ENCODE measurements around the gene LRBA. TPM values are rescaled to one million over a fixed set of nuclear protein-coding genes. Genes with fewer than 3 reads are reported as not detected.

LRBA gene
- total RNA-seq, 1 donor from 2014 or later, result 39.9 TPM

DNA sequence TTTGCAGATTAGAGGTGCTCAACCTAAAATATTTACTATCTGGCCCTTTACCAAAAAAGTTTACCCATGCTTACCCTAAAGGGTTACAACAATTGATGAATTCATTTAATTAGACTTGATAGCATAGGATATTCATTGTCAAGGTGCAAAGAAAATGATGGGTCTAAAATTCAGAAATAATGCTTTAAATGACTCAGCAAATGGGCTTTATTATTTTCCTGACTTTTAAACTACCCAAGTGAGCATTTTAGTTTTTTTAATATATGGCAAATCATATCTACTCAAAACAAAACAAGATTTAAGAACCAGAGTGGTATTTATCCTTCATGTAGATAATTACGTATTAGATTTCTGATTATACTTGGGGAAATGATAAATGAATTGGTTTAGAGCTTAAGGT, 701.1 kb downstream of the LRBA start:
- no peak for TF ChIP-seq CTCF (IDR thresholded peaks at IDR 0.05)
- intact Hi-C loops (cut with DNase I), result no loop called here
- H3K27ac ChIP-seq, result no peak overlapping the region

DNA sequence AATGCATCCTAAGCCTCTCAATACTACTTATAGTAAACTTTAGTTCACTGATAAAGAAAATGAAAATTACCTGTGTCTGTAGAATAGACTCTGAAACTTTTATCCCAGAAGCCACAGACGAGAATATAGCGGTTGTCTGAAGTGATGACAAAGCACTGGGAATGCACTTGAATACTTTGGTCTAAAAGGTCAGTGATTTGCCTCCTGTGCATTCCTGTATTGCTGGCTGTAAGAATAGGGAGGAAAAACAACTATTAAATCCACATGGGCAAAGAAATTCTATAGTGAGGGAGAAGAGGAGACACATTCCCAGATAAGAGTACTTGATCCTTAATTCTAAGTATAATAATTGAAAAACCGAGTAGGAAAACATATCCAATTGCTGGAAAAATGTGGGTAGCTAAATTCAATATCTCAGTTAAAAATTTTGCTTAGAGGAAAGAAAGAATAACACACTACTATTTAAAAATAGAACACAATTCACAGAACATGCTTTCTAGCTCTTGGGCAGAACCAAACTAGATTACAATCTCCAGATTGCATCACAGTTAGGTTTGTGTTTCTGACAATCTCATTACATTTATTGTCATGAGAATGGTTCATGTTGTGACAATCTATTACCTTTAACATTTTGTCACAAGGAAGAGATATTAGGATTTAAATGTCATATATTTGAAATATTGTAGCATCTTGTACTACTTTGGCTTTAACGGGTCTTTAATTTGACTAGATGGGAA, 704.8 kb downstream of the LRBA start:
- ATAC-seq (no peak), DNase-seq (no peak)
- intact Hi-C loops (cut with DNase I), result no loop called here
- peaks cover 5% of the 10 kb centered on the region for H3K4me1 ChIP-seq
- H3K9me3 ChIP-seq, result no peaks in the 10 kb centered on the region
- H3K36me3 ChIP-seq, result no peaks in the 10 kb centered on the region
- H3K27ac ChIP-seq, result no peak overlapping the region
- H3K4me3 ChIP-seq, result no peak overlapping the region
- no peak for TF ChIP-seq CTCF (IDR thresholded peaks at IDR 0.05)
- H3K27me3 ChIP-seq, result no peaks in the 10 kb centered on the region

More for the DNA sequence above, 701.1 kb downstream of the LRBA start:
- no peaks in the 10 kb centered on the region for H3K36me3 ChIP-seq
- H3K4me3 ChIP-seq, result no peak overlapping the region
- DNase-seq (no peak), ATAC-seq (no peak)
- no peaks in the 10 kb centered on the region for H3K4me1 ChIP-seq
- H3K9me3 ChIP-seq, result no peaks in the 10 kb centered on the region
- no peaks in the 10 kb centered on the region for H3K27me3 ChIP-seq

- H3K27ac ChIP-seq, result no peak overlapping the region
- DNase-seq (no peak), ATAC-seq (no peak)
- H3K4me3 ChIP-seq, result no peak overlapping the region
- peaks cover 5% of the 10 kb centered on the region for H3K4me1 ChIP-seq
- intact Hi-C loops (cut with DNase I), result no loop called here
- no peaks in the 10 kb centered on the region for H3K36me3 ChIP-seq
- no peaks in the 10 kb centered on the region for H3K27me3 ChIP-seq
- no peaks in the 10 kb centered on the region for H3K9me3 ChIP-seq
- TF ChIP-seq CTCF (IDR thresholded peaks at IDR 0.05), result no peak
These were observed 706.1 kb downstream of the LRBA start for GRCh38 chr4:150308824-150309472.

- no peak overlapping the region for H3K27ac ChIP-seq
- no peak for TF ChIP-seq CTCF (IDR thresholded peaks at IDR 0.05)
- ATAC-seq (no peak), DNase-seq (no peak)
- peaks cover 5% of the 10 kb centered on the region for H3K4me1 ChIP-seq
- H3K27me3 ChIP-seq, result no peaks in the 10 kb centered on the region
- H3K36me3 ChIP-seq, result no peaks in the 10 kb centered on the region
- intact Hi-C loops (cut with DNase I), result no loop called here
- H3K9me3 ChIP-seq, result no peaks in the 10 kb centered on the region
- H3K4me3 ChIP-seq, result no peak overlapping the region
These were observed 708.4 kb downstream of the LRBA start for GRCh38 chr4:150306719-150307118.

GRCh38 chr4:150305995-150306394, 709.1 kb downstream of the LRBA start:
- Histone ChIP-seq H3K4me3 (no peak overlapping the region), H3K27me3 (no peaks in the 10 kb centered on the region), H3K36me3 (no peaks in the 10 kb centered on the region), H3K4me1 (peaks cover 5% of the 10 kb centered on the region), H3K27ac (no peak overlapping the region), H3K9me3 (no peaks in the 10 kb centered on the region)
- DNase-seq (no peak), ATAC-seq (no peak)
- intact Hi-C loops (cut with DNase I), result no loop called here
- TF ChIP-seq CTCF (IDR thresholded peaks at IDR 0.05), result no peak
